Neural progenitor cell (in vitro differentiated cells): ENCODE results near the gene IGFN1.

Source experiments
- CTCF ChIP-seq: fragments of 200-600 bp; sonication (generic); IDR thresholded peaks from 2 replicates; pipeline ENCODE4 v1.5.1; 2017; ENCODE audit warnings: antibody characterized with exemption, mild to moderate bottlenecking
- EZH2 ChIP-seq: fragments of 200-600 bp; sonication (generic); IDR thresholded peaks from 2 replicates; pipeline ENCODE4 v1.6.1; 2017; ENCODE audit warnings: antibody characterized with exemption, mild to moderate bottlenecking, moderate library complexity
- EZH2phosphoT487 ChIP-seq: fragments of 200-600 bp; sonication (generic); IDR thresholded peaks from 2 replicates; pipeline ENCODE4 v1.6.1; 2017; ENCODE audit warnings: antibody characterized with exemption

DNA sequence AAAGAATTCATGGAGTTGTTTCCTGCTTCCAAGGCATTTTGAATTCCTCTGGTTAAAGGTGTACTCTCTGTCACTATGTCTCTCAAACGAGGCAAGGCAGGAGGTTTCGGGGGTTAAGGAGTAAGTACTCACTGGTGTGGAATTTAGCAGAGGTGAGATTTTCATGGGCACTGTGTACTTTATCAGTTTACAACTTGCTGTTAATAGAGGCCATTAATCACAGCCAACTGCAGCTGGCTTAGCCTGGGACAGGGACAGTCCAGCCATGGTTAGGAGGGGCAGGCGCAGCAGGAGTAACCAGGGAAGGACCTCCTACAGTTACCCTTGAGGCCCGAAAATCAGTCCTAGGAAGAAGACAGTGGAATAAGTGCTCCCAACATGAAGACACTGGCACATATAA, 18.3 kb upstream of the IGFN1 start:
- no peak for TF ChIP-seq CTCF
- TF ChIP-seq EZH2: no peak
- no peak for TF ChIP-seq EZH2phosphoT487
